GOT3 (cell line): Measurements from ENCODE around the gene CHP1.
A peak's percentile ranks its signal among the peaks of the same experiment; 100 is the strongest.
"Not testable (repeated sequence)": the region's sequence is repeated elsewhere in the genome, so short reads cannot be mapped to it uniquely, and the experiment has no call there.

ENCODE experiments used
- DNase-seq: peaks from one replicate; lab custom pipeline; 2025; ENCODE audit warnings: mixed read lengths; lab: John Stamatoyannopoulos, UW

Gene CHP1

DNA sequence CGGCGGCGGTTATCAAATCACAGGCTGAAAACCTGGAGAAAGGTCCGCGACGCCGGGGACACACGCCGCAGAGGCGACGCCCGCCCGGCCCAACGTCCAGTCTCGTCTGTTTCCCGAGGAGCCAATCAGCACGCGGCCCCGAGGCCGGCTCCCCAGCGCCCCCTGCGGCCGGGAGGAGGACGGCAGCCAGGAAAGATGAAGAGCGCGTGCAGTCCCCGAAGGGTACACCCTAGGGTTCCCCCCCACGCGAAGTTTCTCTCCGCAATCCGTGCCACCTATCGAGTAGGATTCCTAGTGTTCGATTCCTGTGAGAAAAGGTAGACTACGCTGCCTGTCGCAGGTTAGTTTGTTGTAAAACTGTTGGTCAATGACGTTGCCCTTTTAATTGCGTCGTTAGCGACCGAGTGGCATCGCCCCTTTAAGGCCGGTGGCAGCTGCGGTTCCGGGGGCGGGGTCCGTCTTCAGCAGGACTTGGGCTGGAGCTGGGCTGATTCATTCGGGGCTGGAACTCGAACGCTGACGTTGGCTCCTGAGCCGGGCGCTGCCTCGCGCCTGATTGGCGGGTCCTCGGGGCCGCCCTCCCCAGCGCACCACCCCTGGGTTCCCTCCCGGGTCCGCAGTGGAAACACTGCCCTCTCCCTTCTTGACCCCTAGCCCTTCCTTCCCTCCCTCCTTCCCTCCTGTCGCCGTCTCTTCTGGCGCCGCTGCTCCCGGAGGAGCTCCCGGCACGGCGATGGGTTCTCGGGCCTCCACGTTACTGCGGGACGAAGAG, at the start of gene CHP1, which contains the start of gene EXD1:
Gene CHP1, plus strand, starts transcription at position 619 of the 772 bp plus-strand sequence. Its CDS starts 115 bp downstream, at position 734.
Gene EXD1, minus strand, starts transcription at position 108 of the 772 bp plus-strand sequence. CDS start 4,182 bp downstream, outside the sequence.
- peak; percentile 93 for DNase-seq

DNA sequence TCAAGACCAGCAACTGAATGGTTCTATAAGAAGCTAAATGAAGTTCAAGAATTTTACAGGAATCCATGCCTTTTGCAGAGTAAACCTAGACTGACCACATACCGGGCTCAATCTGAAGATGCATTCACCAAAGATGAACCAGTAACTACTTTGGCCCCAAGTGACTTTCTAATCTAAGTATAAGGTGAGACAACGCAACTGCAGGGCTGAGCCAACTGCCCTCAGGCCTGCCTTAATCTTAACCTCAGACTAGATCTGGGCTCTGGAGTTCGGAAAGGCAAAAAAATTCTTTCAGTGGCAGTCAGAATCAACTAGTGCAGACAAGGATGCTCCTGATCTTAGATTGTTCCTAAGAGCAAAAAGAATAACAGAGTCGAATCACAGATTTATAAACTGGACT, 48.8 kb upstream of the CHP1 start:
- no peak for DNase-seq

DNA sequence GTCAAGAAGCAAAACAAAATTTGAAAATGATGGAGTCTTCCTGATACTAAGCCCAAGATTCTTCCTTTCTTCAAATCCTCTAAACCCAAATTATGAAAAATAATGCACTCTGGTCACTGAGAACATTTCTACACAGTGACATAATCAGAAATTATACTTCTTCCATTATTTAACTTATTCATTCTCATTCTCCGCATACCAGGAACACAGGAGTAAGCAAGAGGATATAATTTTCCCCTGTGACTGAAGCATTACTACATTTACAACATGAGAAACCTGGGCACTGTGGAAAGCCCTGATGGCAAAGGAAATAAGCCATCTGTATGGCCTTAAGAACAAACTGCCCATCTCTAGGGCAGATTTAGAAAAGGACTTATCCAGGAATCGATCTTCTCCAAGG, 47.5 kb upstream of the CHP1 start:
- DNase-seq: no peak

DNA sequence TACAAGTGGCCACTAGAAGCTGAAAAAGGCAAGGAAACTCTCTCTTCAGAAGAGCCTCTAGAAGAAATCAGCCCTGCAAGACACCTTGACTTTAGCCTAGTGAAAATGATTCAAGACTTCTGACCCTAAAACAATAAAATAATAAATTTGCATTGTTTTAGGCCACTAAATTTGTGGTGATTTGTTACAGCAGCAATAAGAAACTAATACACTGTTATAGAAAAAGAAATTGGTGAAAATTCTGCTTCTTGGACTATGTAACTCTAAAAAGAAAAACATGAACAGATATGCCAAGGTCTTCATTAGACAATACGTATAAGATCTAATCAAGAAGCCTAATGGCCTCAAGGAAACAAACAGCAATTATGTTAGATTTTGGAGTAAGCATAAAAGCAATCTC, 36.6 kb upstream of the CHP1 start:
- no peak for DNase-seq

DNA sequence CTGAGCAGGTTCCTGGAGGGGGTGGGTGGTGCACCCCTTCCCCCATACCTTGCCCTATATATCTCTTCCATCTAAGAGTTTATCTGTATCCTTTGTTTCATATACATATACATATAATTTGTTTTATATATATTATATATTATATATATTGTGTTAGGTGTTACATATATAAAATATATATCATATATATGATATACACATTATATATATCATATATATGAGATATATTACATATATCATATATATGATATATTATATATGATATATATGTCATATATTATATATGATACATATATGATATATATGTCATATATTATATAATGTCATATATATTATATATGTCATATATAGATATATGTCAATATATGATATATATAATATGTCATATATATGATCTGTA, 31.6 kb upstream of the CHP1 start:
- no peak for DNase-seq

DNA sequence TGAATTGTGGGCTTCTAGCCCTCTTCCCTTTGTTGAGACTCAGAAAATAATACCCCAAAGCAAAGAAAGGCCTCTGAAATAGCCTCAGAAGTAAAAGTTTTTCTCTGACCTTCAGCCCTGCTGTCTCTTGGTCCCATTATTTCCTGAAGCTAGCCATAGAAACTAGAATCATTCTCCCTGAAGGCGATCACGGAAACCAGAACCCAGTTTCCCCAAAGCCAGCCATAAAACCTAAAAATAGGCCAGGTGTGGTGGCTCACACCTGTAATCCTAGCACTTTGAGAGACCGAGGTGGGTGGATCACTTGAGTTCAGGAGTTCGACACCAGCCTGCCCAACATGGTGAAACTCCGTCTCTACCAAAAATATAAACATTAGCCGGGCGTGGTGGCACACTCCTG, 27.7 kb upstream of the CHP1 start:
- DNase-seq: no peak

DNA sequence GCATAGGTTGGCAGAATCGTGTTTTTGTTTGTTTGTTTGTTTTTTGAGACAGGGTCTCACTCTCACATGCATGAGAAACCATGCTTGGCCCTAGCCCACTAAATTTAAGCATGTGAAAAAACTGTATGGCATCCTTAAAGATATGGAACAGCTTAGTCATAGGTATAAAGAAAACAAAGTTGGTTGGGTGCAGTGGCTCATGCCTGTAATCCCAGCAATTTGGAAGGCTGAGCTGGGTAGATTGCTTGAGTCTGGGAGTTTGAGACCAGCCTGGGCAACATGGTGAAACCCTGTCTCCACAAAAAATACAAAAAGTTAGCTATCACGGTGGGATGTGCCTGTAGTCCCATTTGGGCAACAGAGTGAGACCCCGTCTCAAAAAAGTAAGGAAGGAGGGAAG, 25.8 kb upstream of the CHP1 start:
- DNase-seq: no peak

DNA sequence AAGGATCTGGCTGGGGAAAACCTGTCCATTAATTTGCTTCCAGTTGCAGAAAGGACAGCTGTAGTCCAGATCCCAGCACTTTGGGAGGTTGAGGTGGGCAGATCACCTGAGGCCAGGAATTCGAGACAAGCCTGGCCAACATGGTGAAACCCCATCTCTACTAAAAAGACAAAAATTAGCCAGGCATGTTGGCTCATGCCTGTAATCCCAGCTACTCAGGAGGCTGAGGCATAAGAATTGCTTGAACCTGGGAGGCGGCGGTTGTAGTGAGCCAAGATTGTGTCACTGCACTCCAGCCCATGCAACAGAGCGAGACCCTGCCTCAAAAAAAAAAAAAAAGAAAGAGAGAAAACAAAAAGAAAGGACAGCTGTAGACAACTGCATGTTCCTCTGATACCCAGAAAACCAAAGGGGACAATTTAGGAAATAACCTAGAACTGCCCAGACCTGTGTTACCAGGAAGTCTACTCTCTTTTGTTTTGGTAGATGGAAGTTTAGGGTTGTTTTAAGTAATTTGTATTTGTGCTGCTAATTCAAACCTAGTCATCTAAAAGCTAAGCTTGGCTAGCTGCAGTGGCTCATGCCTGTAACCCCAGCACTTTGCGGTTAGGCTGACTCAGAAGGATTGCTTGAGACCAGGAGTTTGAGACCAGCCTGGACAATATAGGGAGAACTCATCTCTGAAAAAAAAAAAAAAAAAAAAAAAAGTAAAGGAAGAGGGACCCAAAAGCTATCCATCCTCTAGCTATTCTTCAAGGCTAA, 23.2 kb upstream of the CHP1 start:
- DNase-seq: no peak

DNA sequence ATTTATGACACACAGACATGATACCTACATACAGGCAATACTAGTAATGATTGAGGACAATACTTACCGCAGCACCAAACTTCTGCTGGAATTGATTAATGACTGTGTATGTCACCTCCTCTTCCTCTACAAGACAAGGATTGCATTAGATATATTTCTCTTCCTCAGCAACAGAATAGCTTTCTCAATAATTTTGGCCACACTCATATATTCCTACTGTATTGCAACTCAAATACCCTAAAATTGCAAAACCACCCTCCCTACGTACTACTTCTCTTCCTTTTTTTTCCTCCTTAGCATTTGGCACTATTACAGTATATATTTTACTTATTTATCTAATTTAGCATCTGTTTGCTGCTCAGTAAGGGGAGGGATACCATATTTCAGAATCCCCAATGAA, 15.4 kb upstream of the CHP1 start:
- no peak for DNase-seq

DNA sequence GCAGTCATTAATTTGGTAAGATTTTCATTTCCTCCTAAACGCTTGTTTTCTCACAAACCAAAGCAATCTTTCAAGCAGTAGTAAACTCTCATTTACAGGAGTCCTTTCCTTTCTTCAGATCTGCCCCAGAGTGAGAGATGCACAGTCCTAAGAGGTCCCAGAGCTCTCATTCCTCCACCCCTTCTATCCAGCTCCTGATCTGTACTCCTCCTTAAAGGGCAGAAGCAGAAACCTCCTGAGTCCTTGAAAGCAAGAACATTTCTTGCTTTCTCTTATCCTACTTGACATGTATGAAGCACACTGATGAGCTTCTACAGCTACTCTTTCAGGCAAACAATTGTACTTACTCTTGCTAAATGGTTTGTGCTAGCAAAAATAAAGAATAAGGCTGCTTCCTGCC, 12.2 kb upstream of the CHP1 start:
- DNase-seq: no peak

DNA sequence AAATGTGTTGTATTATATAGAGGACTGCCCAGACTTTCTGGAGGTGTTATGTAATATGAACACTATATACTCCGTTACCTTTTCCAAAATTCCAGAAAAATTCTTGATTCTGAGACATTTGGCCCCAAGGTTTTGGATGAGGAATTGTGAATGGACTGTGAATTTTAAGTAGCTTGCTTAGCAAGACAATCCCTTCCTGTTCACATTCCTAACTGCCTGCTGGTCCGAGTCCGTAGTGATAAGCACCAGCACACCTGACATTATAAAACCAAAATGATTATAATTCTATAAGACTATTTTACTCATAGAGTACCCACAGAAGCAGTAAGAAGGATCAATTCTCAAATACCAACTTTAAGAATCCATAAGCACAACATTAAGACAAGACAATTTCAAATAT, 11.7 kb upstream of the CHP1 start:
- DNase-seq: no peak

DNA sequence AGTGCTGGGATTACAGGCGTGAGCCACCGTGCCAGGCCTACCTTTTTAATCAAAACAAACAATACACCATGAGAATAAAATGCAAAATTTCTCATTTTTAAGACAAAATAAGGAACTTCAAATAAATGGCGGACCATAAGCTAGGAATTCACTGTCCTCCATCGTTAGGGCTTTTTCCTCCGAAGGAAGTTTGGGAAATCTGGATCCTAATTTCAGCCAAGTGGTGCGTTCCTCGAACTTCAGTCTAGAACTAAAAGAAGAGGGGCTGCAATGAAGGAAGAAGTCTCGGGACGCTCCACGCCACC, 771 bp upstream of the CHP1 start:
- DNase-seq: no peak

DNA sequence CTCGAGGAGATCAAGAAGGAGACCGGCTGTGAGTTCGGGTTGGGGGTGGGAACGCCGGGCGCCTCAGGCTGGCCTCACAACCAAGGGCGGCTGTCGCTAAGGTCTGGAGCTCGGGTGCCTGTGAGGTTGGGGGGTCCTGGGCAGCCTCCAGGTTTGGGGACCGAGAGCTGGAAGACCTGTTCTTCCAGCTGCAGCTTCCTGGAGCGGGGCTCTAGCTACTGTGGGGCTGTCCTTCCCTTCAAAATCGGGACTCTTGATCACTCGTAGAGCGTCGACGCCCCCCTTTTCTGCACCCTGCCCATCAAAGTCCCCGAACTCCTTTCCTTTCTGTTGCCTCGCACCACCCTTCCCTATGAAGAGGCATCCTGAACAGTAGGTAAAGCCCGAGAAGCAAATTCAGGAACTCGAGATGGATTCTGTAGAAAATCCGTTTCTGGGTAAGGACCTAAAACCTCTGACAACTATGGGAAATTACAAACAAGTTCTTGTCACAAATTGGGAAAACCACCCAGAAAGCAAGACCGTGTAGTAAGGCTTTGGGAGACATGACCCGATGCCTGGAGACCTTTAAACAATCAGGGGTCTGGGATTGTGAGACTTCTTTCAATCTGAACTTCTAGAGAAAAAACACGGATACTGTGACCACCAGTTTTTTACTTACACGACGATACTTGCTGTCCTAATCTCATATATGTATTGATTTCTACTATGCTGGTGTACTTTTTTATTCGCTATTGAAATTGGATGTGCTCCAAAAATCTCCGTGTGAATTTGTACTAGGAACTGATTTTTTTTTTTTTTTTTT, 556 bp downstream of the CHP1 start:
- DNase-seq: no peak

DNA sequence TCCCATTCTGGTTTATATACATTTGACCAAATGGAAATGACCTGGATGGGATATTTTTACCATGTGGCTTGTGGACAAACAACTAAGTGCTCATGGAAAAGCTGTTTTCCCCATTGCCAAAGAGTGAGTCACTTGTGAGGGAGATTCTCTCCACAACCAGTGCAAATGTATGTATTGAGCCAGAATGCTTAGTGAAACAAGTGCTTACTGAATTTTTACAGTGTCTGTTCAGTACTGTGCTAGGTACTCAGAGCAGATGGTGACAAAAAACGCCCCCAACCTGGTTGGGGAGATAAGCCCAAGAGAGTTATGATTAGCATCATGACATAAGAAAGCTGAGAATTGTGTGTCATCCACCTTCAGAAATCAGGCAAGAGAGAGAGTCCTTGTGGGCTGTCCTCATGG, 2.3 kb downstream of the CHP1 start:
- DNase-seq: no peak

DNA sequence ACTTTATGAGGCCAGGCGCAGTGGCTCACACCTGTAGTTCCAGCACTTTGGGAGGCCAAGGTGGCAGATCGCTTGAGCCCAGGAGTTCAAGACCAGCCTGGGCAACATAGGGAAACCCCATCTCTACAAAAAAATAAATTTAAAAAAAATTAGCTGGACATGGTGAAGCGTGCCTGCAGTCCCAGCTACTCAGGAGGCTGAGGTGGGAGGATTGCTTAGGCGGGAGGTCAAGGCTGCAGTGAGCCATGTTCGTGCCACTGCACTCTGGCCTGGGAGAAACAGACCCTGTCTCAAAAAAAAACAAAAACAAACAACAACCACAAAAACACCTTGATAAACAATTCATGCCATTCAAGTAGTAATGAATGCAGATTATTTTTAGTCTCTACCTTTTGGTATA, 4.2 kb downstream of the CHP1 start:
- DNase-seq: not testable (repeated sequence)

DNA sequence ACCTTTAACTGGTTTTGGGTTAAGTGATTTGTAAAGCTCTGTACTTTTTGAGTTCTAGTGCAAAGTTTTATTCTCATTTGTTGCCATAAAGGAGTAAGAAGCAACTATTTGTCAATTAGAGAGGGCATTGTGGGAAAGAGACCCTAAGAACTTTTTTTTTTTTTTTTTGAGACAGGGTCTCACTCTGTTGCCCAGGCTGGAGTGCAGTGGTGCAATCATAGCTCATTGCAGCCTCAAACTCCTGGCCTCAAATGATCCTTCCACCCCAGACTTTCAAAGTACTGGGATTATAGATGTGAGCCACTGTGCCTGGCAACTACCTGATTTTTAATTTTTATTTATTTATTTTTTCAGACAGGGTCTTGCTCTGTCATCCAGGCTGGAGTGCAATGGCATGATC, 4.9 kb downstream of the CHP1 start:
- no peak for DNase-seq

DNA sequence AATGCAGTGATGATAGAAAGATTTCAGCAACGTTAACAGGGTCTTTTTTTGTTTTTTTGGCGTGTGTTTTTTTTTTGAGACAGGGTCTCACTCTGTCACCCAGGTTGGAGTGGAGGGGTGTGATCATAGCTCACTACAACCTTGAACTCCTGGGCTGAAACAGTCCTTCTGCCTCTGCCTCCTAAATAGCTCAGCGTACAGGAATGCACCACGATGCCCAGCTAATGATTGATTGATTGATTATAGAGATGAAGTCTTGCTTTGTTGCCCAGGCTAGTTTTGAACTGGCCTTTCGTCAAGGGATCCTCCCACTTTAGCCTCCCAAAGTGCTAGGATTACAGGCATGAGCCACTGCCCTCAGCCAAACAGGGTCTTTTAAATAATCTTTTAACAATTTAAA, 7.0 kb downstream of the CHP1 start:
- no peak for DNase-seq

DNA sequence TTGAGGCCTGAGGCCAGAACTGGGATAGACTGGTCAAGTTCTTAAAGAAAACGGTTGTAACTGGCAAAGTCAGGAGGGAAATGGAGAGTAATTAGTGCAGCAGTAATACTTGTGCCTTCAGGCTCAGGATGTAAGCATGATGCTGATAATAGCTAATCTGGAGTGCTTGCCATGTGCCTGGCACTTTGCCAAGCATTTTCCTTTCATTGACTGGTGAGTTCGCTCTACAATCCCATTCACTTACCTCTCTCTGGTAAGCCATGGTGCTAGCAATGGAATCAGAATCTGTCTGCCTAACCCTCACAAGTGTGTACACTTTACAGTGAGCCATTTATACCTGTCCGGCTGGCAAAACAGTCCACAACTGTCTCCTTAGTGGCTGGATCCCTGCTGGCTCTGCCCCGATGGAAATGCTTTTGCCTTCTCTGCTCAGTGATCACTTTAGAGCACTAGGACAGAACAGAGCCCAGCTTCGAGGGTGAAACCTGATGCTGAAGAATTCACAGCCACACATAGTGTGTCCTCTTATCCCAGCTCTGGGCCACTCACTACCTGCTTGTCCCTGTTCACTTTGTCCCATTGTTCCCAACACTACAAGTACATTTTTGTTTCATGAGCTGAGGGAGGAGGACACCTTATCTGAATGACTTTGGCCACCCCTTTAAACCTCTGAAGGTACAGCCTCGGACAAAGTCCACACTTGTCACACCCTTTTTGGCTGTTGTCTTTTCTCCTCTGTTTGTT, 10.3 kb downstream of the CHP1 start:
- no peak for DNase-seq

DNA sequence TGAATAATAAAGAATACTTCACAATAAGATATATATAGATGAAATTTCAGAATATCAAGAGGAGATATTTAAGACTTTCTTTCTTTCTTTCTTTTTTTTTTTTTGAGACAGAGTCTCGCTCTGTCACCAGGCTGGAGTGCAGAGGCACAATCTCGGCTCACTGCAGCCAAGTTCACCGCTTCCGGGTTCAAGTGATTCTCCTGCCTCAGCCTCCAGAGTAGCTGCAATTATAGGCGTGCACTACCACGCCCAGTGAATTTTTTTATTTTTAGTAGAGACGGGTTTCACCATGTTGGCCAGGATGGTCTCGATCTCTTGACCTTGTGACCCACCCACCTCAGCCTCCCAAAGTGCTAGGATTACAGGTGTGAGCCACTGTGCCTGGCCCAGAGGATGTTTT, 19.7 kb downstream of the CHP1 start:
- not testable (repeated sequence) for DNase-seq

DNA sequence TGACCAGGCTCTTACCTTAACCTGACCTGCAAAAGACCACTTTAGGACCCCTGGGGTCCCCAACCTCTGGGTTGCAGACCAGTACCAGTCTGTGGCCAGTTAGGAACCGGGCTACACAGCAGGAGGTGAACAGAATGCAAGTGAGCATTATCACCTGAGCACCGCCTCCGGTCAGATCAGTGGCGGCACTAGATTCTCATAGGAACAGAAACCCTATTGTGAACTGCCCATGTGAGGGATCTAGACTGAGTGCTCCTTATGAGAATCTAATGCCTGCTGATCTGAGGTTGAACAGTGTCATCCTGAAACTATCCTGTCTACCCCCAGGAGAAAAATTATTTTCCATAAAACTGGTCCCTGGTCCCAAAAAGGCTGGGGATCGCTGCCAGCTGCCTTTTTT, 20.3 kb downstream of the CHP1 start:
- no peak for DNase-seq

DNA sequence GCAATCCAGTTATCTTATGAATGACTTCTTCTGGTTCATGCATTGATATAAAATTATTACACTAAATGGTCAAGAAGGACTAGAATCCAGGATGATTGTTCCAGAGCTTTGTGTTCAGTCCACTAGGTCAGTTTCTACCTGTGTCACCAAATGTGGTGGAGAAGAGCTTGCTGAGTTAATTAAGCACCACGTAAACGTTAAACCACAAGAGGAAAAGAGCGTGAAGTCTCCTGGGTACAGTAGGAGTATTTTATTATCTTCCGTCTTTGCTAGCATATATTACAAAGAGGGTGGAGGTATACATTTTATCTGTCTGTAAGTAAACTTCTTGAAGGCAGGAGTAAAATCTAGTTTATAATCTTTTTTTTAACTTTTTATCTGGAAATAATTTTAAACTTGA, 23.5 kb downstream of the CHP1 start:
- DNase-seq: no peak

DNA sequence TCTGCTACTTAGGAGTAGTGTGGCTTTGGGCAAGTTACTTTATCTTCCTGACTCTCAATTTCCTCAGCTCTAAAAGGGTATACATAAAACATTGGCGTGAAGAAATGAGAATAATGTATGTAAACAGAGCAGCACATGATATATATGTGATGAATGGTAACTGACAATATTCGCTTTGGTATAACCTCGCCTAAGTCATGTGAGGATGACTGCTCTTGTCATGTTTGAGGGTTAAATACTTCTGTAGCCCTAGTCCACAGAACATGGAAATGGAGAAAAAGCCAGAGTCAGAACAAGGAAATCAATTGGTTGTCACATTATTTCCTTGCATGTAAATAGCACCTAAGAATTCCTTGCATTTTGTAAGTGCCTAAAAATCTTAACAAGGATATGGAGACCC, 25.0 kb downstream of the CHP1 start:
- DNase-seq: no peak
